Liver (tissue), 3 donors: ENCODE data around the gene KIF21A.

Experiments
- EGR1 ChIP-seq, 2 donors: IDR thresholded peaks; 2 replicates each; pipeline ENCODE4 v1.6.1; 2016 to 2018; ENCODE audit warnings: antibody characterized with exemption in 2 of 2, low read depth in 2 of 2
- FOXA2 ChIP-seq: IDR thresholded peaks from 2 replicates; pipeline ENCODE4 v1.6.1; 2016; ENCODE audit warnings: antibody characterized with exemption
- GABPA ChIP-seq, 2 donors: IDR thresholded peaks in 1 of 2; conservative IDR thresholded peaks in 1 of 2; 2 replicates each; pipeline ENCODE4 v1.6.1; 2016; ENCODE audit warnings: antibody characterized with exemption in 2 of 2, mild to moderate bottlenecking in 1 of 2, moderate library complexity in 1 of 2
- HNF4A ChIP-seq, 2 donors: conservative IDR thresholded peaks; 2 replicates each; pipeline ENCODE4 v1.6.1; 2016; ENCODE audit warnings: antibody characterized with exemption in 2 of 2, mild to moderate bottlenecking in 2 of 2
- RAD21 ChIP-seq, 2 donors: IDR thresholded peaks; 2 replicates each; pipeline ENCODE4 v1.6.1; 2016; ENCODE audit warnings: antibody characterized with exemption in 2 of 2, mild to moderate bottlenecking in 2 of 2
- RXRA ChIP-seq, 2 donors: IDR thresholded peaks; 2 replicates each; pipeline ENCODE4 v1.6.1; 2017 to 2018; ENCODE audit warnings: antibody characterized with exemption in 2 of 2, mild to moderate bottlenecking in 1 of 2
- SP1 ChIP-seq: IDR thresholded peaks from 2 replicates; pipeline ENCODE4 v1.6.1; 2018; ENCODE audit warnings: antibody characterized with exemption, mild to moderate bottlenecking
- TAF1 ChIP-seq: conservative IDR thresholded peaks from 2 replicates; pipeline ENCODE4 v1.6.1; 2016; ENCODE audit warnings: antibody characterized with exemption, mild to moderate bottlenecking
- YY1 ChIP-seq: IDR thresholded peaks from 2 replicates; pipeline ENCODE4 v1.6.1; 2016; ENCODE audit warnings: antibody characterized with exemption, mild to moderate bottlenecking
- TF ChIP-seq, protein P1 (sequence below): fragments of 150-350 bp; IDR thresholded peaks from 2 replicates; pipeline ENCODE4 v1.5.1; 2017; ENCODE audit warnings: improper control_type of control experiment, low read depth, low read length; ENCODE audit not compliant: missing input control
- TF ChIP-seq, protein P2 (sequence below): IDR thresholded peaks from 2 replicates; pipeline ENCODE4 v1.6.1; 2016; ENCODE audit warnings: antibody characterized with exemption, mild to moderate bottlenecking
- TF ChIP-seq, protein P3 (sequence below): IDR thresholded peaks from 2 replicates; pipeline ENCODE4 v1.6.1; 2016; ENCODE audit warnings: antibody characterized with exemption
- TF ChIP-seq, protein P4 (sequence below): IDR thresholded peaks from 2 replicates; pipeline ENCODE4 v1.6.1; 2016; ENCODE audit warnings: antibody characterized with exemption
- donor health status: healthy.
- donor health status: healthy.

DNA sequence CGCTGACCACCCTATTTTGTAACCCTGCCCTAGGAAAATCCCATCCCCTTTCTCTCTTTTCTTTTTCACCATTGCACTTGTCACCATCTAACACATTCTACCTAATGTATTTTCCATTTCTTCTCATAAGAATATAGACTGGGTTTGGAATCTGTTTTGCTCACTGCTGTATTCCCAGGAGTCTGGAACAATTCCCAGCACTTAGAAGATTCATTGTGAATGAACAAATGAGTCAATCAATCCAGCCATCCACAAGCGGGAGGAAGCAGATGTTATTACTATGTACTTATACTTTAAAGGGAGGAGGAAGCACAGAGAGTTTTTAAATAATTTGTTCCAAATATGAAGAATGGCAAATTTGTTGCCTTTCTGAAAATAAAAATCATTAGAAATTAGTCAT is 142.1 kb downstream of the KIF21A start:
- TF ChIP-seq, protein P1, sequence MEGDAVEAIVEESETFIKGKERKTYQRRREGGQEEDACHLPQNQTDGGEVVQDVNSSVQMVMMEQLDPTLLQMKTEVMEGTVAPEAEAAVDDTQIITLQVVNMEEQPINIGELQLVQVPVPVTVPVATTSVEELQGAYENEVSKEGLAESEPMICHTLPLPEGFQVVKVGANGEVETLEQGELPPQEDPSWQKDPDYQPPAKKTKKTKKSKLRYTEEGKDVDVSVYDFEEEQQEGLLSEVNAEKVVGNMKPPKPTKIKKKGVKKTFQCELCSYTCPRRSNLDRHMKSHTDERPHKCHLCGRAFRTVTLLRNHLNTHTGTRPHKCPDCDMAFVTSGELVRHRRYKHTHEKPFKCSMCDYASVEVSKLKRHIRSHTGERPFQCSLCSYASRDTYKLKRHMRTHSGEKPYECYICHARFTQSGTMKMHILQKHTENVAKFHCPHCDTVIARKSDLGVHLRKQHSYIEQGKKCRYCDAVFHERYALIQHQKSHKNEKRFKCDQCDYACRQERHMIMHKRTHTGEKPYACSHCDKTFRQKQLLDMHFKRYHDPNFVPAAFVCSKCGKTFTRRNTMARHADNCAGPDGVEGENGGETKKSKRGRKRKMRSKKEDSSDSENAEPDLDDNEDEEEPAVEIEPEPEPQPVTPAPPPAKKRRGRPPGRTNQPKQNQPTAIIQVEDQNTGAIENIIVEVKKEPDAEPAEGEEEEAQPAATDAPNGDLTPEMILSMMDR, result no peak
- TF ChIP-seq RAD21 (IDR thresholded peaks at IDR 0.05) (no peak), SP1 (no peak), EGR1 (IDR thresholded peaks at IDR 0.05; ENCODE audit: low read depth in 2 of 2) (no peak), TAF1 (no peak), RXRA (IDR thresholded peaks at IDR 0.05) (no peak), GABPA (IDR thresholded peaks at IDR 0.05 in 1 of 2, conservative IDR thresholded peaks at IDR 0.05 in 1 of 2) (no peak), FOXA2 (no peak), YY1 (no peak), HNF4A (conservative IDR thresholded peaks at IDR 0.05) (no peak)
- TF ChIP-seq, protein P2, sequence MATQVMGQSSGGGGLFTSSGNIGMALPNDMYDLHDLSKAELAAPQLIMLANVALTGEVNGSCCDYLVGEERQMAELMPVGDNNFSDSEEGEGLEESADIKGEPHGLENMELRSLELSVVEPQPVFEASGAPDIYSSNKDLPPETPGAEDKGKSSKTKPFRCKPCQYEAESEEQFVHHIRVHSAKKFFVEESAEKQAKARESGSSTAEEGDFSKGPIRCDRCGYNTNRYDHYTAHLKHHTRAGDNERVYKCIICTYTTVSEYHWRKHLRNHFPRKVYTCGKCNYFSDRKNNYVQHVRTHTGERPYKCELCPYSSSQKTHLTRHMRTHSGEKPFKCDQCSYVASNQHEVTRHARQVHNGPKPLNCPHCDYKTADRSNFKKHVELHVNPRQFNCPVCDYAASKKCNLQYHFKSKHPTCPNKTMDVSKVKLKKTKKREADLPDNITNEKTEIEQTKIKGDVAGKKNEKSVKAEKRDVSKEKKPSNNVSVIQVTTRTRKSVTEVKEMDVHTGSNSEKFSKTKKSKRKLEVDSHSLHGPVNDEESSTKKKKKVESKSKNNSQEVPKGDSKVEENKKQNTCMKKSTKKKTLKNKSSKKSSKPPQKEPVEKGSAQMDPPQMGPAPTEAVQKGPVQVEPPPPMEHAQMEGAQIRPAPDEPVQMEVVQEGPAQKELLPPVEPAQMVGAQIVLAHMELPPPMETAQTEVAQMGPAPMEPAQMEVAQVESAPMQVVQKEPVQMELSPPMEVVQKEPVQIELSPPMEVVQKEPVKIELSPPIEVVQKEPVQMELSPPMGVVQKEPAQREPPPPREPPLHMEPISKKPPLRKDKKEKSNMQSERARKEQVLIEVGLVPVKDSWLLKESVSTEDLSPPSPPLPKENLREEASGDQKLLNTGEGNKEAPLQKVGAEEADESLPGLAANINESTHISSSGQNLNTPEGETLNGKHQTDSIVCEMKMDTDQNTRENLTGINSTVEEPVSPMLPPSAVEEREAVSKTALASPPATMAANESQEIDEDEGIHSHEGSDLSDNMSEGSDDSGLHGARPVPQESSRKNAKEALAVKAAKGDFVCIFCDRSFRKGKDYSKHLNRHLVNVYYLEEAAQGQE, result no peak
- TF ChIP-seq, protein P3, sequence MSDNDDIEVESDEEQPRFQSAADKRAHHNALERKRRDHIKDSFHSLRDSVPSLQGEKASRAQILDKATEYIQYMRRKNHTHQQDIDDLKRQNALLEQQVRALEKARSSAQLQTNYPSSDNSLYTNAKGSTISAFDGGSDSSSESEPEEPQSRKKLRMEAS, result no peak
- TF ChIP-seq, protein P4, sequence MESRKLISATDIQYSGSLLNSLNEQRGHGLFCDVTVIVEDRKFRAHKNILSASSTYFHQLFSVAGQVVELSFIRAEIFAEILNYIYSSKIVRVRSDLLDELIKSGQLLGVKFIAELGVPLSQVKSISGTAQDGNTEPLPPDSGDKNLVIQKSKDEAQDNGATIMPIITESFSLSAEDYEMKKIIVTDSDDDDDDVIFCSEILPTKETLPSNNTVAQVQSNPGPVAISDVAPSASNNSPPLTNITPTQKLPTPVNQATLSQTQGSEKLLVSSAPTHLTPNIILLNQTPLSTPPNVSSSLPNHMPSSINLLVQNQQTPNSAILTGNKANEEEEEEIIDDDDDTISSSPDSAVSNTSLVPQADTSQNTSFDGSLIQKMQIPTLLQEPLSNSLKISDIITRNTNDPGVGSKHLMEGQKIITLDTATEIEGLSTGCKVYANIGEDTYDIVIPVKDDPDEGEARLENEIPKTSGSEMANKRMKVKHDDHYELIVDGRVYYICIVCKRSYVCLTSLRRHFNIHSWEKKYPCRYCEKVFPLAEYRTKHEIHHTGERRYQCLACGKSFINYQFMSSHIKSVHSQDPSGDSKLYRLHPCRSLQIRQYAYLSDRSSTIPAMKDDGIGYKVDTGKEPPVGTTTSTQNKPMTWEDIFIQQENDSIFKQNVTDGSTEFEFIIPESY, result no peak
